Mucosa of descending colon (tissue), 3 donors: Measurements from ENCODE around the gene ASS1. TPM values are rescaled to one million over a fixed set of nuclear protein-coding genes. Genes with fewer than 3 reads are reported as not detected.

Experiments used
- ATAC-seq: fragments of 200-7000 bp; cut with Tn5 transposase; one replicate; pipeline ENCODE4 v1.9.1; 2020; ENCODE audit warnings: mild to moderate bottlenecking, moderate library complexity
- DNase-seq, 3 donors: peaks; one replicate each; pipeline ENCODE4 v3.0.0-alpha.2; 2020
- H3K36me3 ChIP-seq: fragments of 200-600 bp; one replicate; pipeline ENCODE4 v1.8.0; 2021; ENCODE audit warnings: low read depth, mild to moderate bottlenecking
- H3K4me1 ChIP-seq: fragments of 200-600 bp; one replicate; pipeline ENCODE4 v1.8.0; 2021; ENCODE audit warnings: low read depth, mild to moderate bottlenecking
- H3K4me3 ChIP-seq: fragments of 200-600 bp; one replicate; pipeline ENCODE4 v1.8.0; 2021; ENCODE audit warnings: mild to moderate bottlenecking
- H3K9me3 ChIP-seq: fragments of 200-600 bp; one replicate; pipeline ENCODE4 v1.8.0; 2021; ENCODE audit warnings: mild to moderate bottlenecking
- CTCF ChIP-seq: fragments of 200-600 bp; IDR thresholded peaks from one replicate; pipeline ENCODE4 v1.8.0; 2022; ENCODE audit warnings: antibody characterized with exemption, mild to moderate bottlenecking
- intact Hi-C, 2 donors: fragments of 100-400 bp; cut with DNase I in 1 of 2; cut with micrococcal nuclease in 1 of 2; formaldehyde crosslinking; loops; one replicate each; pipeline versions ENCODE4 v1.11.0 to v1.11.1; 2022; cut with DNase I, micrococcal nuclease
- total RNA-seq, 3 donors: library from RNA; stranded (reverse); fragmentation: NEBNext Ultra II Directional in 2 of 3; extraction: Animal tissue kit (Norgen Biotek cat#: 25700) in 2 of 3; gene quantifications; one replicate each; pipeline versions ENCODE4 v1.2.1 to v1.2.4, GENCODE V29; 2021 to 2023
- donor health status: DM: no; HTN: no; CAD: no; lungs with moderate emphysema.
- donor health status: DM: no; HTN: no; CAD: no.
- donor health status: DM: no; HTN: yes; CAD: no.

ASS1 gene
- total RNA-seq, 3 donors from 2014 or later = 221 to 410 (median 408) TPM

GRCh38 chr9:130526854-130527650 lies 82.3 kb downstream of the ASS1 start:
- no peak for TF ChIP-seq CTCF
- Histone ChIP-seq H3K4me3 (no peak overlapping the region), H3K9me3 (no peaks in the 10 kb centered on the region), H3K4me1 (no peaks in the 10 kb centered on the region), H3K36me3 (no peaks in the 10 kb centered on the region)
- ATAC-seq (no peak), DNase-seq (no peak)
- intact Hi-C loops = no loop called here

- Histone ChIP-seq H3K9me3 (no peaks in the 10 kb centered on the region), H3K36me3 (no peaks in the 10 kb centered on the region), H3K4me3 (no peak overlapping the region), H3K4me1 (no peaks in the 10 kb centered on the region)
- ATAC-seq = no peak
- no peak for DNase-seq
- TF ChIP-seq CTCF = no peak
- intact Hi-C loops = no loop called here
These were observed 83.0 kb downstream of the ASS1 start for GRCh38 chr9:130527651-130528310.

- DNase-seq = no peak
- no peaks in the 10 kb centered on the region for H3K9me3 ChIP-seq
- TF ChIP-seq CTCF = no peak
- no peak for ATAC-seq
- H3K36me3 ChIP-seq = no peaks in the 10 kb centered on the region
- no peaks in the 10 kb centered on the region for H3K4me1 ChIP-seq
- no peak overlapping the region for H3K4me3 ChIP-seq
- intact Hi-C loops = no loop called here
These were observed 83.9 kb downstream of the ASS1 start for GRCh38 chr9:130528674-130529073.

GRCh38 chr9:130530938-130531337 lies 86.2 kb downstream of the ASS1 start:
- no peaks in the 10 kb centered on the region for H3K9me3 ChIP-seq
- no peak for TF ChIP-seq CTCF
- ATAC-seq (no peak), DNase-seq (no peak)
- H3K4me3 ChIP-seq = no peak overlapping the region
- H3K36me3 ChIP-seq = no peaks in the 10 kb centered on the region
- no peaks in the 10 kb centered on the region for H3K4me1 ChIP-seq
- intact Hi-C loops = no loop called here

- no peaks in the 10 kb centered on the region for H3K4me1 ChIP-seq
- no peak for TF ChIP-seq CTCF
- intact Hi-C loops = no loop called here
- no peak overlapping the region for H3K4me3 ChIP-seq
- no peaks in the 10 kb centered on the region for H3K9me3 ChIP-seq
- H3K36me3 ChIP-seq = no peaks in the 10 kb centered on the region
- DNase-seq (no peak), ATAC-seq (no peak)
These were observed 86.9 kb downstream of the ASS1 start for GRCh38 chr9:130531670-130532069.
